Measurements from ENCODE around the gene ZNF451. TPM values are rescaled to one million over a fixed set of nuclear protein-coding genes. Genes with fewer than 3 reads are reported as not detected.
A peak's percentile ranks its signal among the peaks of the same experiment; 100 is the strongest.

The ZNF451 gene
- total RNA-seq, 4 donors from 2014 or later = 40.2 to 126 (median 75.0) TPM

GRCh38 chr6:57173056-57173885 is 83.3 kb downstream of the ZNF451 start:
- intact Hi-C loops (cut with DNase I; ENCODE audit: low total_unique reads) = loop anchor here (10.0 kb wide), 1 partner anchor 142 kb away; the partner anchor contains the start of gene PRIM2
- DNase-seq = peak in 1 of 2 donors; percentile 22
- Histone ChIP-seq H3K36me3 (no peaks in the 10 kb centered on the region), H3K4me3 (peak overlapping the region; percentile 55 to 83), H3K4me1 (no peaks in the 10 kb centered on the region), H3K27ac (peak overlapping the region; percentile 98), H3K9me3 (no peaks in the 10 kb centered on the region), H3K27me3 (no peaks in the 10 kb centered on the region)
- TF ChIP-seq CTCF (IDR thresholded peaks at IDR 0.05) = no peak
- TF ChIP-seq POLR2A (IDR thresholded peaks at IDR 0.05) = no peak

GRCh38 chr6:57173886-57174510 is 84.0 kb downstream of the ZNF451 start:
- Histone ChIP-seq H3K9me3 (no peaks in the 10 kb centered on the region), H3K27ac (peak overlapping the region; percentile 98), H3K4me1 (no peaks in the 10 kb centered on the region), H3K4me3 (peak overlapping the region; percentile 55 to 83), H3K27me3 (no peaks in the 10 kb centered on the region), H3K36me3 (no peaks in the 10 kb centered on the region)
- TF ChIP-seq POLR2A (IDR thresholded peaks at IDR 0.05) = peak; percentile 56 to 74
- TF ChIP-seq CTCF (IDR thresholded peaks at IDR 0.05) = no peak
- intact Hi-C loops (cut with DNase I; ENCODE audit: low total_unique reads) = loop anchor here (10.0 kb wide), 1 partner anchor 141 kb away; the partner anchor contains the start of gene PRIM2
- DNase-seq = peak in 1 of 2 donors; percentile 58

GRCh38 chr6:57174511-57174907 is 84.5 kb downstream of the ZNF451 start:
- peak overlapping the region; percentile 98 for H3K27ac ChIP-seq
- no peaks in the 10 kb centered on the region for H3K4me1 ChIP-seq
- H3K27me3 ChIP-seq = no peaks in the 10 kb centered on the region
- no peaks in the 10 kb centered on the region for H3K36me3 ChIP-seq
- H3K4me3 ChIP-seq = peak overlapping the region; percentile 55 to 83
- intact Hi-C loops (cut with DNase I; ENCODE audit: low total_unique reads) = loop anchor here (10.0 kb wide), 1 partner anchor 140 kb away; the partner anchor contains the start of gene PRIM2
- no peak for DNase-seq
- no peaks in the 10 kb centered on the region for H3K9me3 ChIP-seq
- no peak for TF ChIP-seq CTCF (IDR thresholded peaks at IDR 0.05)
- TF ChIP-seq POLR2A (IDR thresholded peaks at IDR 0.05) = no peak

DNA sequence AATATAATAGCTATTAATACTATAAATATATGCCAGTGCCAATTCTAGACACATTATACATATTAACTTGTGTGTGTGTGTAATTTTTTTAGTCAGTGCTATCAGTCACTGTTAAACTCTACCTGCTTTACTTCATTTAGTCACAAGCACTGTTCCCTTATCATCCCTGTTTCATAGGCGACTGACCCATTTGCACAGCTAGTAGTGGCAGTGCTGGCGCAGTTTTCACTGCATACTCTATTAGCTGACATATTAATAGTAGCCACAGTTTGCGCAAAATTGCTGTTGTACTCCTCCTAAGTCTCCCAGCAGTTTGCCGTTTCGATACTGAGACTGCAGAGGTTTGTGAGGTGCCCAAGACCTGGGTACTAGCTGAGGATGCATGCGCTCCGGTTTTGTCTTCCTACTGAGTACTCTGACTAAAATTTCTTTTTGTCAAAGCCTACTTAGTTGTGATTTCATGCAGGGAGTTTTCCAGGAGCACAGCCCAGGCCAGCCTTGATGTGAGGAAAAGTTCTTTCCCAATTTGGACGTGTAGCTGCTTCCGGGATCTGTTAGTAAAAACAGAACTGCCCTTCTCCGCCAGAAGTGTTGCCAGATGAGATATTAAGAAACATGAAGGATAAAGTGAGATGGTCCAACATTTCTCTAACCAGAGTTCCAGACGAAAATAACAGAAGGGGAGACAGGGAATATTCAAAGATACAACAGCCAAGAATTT is 87.7 kb downstream of the ZNF451 start:
- intact Hi-C loops (cut with DNase I; ENCODE audit: low total_unique reads) = loop anchor here (10.0 kb wide), 1 partner anchor 137 kb away; the partner anchor contains the start of gene PRIM2
- H3K4me1 ChIP-seq = no peaks in the 10 kb centered on the region
- no peaks in the 10 kb centered on the region for H3K9me3 ChIP-seq
- peak overlapping the region in 1 of 2 donors; percentile 22 for H3K4me3 ChIP-seq
- peak in 1 of 2 donors; percentile 54 for TF ChIP-seq POLR2A (IDR thresholded peaks at IDR 0.05)
- no peak for TF ChIP-seq CTCF (IDR thresholded peaks at IDR 0.05)
- no peaks in the 10 kb centered on the region for H3K36me3 ChIP-seq
- DNase-seq = peak; percentile 73 to 85
- no peaks in the 10 kb centered on the region for H3K27me3 ChIP-seq
- peak overlapping the region; percentile 98 for H3K27ac ChIP-seq

Data from uterus (tissue), 4 donors.